NCI-H524 treated with DMSO at 0.1 percent for 48 hours (cell line): Measurements from ENCODE around the gene TXNDC2.
"Not testable (repeated sequence)": the region's sequence is repeated elsewhere in the genome, so short reads cannot be mapped to it uniquely, and the experiment has no call there.

Experiments used
- DNase-seq: peaks from one replicate; lab custom pipeline; 2025; lab: John Stamatoyannopoulos, UW

The TXNDC2 gene

DNA sequence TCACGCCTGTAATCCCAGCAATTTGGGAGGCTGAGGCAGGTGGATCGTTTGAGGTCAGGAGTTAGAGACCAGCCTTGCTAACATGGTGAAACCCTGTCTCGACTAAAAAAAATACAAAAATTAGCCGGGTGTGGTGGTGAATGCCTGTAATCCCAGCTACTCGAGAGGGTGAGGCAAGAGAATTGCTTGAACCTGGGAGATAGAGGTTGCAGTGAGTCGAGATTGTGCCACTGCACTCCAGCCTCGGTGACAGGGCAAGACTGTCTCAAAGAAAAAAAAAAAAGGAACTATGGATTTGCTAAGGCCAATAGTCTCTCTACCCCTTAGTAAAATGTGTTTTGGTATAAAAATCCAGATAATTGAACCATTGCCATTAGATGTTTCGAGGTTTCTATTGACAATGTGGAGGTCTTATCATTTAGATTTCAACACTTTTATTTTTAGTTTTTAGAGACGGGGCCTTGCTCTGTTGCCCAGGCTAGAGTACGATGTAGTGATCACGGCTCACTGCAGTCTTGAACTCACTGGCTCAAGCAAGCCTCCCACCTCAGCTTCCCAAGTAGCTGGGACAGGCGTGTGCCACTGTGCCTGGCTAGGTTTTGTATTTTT lies 1.1 kb upstream of the TXNDC2 start:
- DNase-seq, result no peak

DNA sequence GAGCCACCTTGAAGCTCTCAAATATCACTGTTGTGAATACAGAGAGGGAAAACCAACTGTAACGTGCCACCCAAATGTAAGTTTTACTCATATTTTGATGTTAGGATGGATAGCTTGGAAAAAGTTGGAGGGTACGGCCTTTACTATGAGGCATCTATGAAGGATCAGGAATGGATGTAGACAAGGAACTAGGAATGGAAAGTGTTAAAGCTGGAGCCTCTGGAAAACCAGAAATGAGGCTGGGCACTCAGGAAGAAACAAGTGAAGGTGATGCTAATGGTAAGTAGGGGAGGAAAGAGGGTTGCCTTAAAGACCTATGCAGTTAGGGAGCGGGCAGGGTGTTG lies 204 bp downstream of the TXNDC2 start:
- DNase-seq, result no peak

DNA sequence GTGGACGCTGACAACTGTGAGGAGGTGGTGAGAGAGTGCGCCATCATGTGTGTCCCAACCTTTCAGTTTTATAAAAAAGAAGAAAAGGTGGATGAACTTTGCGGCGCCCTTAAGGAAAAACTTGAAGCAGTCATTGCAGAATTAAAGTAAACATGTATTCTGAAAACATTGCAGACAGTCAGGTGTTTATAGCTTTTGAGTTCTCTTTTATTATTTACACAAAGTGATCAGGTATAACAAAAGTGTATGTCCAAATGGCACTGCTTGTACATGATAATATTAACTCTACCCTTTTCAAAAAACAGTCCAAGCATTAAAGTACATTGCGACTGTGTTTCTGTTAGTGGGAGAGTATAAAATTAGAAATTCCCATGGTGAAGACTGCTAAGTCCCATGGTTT lies 2.2 kb downstream of the TXNDC2 start:
- no peak for DNase-seq

DNA sequence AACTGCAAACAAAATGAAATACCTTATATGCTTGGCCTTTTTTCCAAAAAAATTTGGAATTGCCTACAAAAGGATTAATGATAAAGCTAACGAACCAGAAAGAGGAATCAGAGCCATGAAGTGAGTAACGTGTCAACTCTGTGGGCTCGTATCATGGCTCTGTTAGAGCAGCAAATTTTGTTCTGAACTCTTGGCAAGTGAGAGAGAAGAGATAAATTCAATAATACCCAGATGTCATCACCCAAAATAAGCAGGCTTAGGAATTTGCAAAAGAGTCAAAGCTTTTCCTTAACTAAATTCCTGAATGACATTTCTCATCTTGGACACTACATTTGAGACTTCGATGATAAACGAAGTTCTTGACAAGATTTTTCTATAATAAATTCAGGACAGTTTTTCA lies 4.4 kb downstream of the TXNDC2 start:
- no peak for DNase-seq

DNA sequence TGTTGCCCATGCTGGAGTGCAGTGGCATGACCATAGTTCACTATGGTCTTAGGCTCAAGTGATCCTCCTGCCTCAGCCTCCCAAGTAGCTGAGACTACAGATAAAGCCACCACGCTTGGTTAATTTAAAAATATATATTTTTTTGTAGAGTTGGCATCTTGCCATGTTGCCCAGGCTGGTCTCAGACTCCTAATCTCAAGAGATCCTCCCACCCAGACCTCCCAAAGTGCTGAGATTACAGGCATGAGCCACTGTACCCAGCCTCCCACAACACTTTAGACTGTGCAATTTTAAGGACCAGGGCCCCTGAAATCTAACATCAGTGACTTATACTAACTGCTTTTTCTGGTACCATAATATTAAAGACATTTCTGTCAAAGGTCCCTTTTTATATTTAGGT lies 5.2 kb downstream of the TXNDC2 start:
- DNase-seq, result no peak

DNA sequence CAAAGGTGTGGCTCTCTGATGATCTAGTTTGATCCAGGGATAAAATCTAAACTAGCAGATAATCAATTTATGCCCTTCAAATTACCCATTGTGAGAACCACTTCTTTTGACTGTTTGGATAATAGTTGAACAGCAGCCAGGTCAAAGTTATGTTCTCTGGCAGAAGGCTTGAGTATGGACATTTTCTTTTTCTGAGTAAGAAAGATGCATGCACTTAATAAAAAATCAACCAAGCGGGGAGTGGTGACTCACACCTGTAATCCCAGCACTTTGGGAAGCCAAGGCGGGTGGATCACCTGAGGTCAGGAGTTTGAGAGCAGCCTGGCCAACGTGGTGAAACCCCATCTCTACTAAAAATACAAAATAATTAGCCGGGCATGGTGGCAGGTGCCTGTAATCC lies 5.7 kb downstream of the TXNDC2 start:
- not testable (repeated sequence) for DNase-seq

DNA sequence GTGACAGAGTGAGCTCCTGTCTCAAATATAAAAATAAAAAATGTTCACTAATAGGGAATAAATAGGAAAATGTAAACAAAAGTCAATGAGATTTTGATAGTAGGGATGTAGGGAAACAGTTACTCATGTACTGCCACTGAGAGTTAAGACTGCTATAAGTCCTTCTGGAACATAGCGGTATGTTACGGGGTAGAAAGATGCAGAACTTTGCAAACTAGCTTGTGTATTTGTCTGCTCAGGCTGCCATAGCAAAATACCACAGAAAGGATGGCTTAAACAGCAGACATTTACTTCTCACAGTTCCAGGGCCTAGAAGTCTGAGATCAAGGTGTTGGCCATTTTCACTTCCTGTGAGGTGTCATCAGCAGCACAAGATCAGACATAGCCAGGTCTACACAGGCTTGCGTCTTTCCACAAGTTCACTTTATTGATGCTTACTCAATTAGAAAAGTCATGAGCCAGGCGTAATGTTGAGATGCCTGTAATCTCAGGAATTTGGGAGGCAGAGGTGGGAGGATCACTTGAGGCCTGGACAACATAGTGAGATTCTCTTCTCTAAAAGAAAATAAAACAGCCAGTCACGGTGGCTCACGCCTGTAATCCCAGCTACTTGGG lies 8.8 kb downstream of the TXNDC2 start:
- no peak for DNase-seq

DNA sequence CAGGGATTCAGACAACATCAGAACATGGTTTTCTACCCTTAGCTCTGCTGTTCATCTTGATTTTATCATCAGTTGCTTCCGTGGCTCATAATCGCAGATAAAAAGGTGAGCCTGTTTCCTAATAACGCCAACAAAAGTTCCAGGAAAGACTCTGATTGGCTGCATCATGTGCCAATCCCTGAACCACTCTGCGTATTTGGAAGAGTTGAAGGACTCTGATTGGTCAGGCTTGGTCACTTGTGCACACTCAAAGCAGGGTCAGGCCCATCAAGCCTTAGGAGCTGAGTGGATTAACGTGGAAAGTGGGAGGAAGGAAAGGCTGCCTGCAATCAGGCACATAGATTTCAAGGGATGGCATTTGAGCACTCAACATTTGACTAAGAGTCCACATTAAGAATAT lies 11.4 kb downstream of the TXNDC2 start:
- no peak for DNase-seq

DNA sequence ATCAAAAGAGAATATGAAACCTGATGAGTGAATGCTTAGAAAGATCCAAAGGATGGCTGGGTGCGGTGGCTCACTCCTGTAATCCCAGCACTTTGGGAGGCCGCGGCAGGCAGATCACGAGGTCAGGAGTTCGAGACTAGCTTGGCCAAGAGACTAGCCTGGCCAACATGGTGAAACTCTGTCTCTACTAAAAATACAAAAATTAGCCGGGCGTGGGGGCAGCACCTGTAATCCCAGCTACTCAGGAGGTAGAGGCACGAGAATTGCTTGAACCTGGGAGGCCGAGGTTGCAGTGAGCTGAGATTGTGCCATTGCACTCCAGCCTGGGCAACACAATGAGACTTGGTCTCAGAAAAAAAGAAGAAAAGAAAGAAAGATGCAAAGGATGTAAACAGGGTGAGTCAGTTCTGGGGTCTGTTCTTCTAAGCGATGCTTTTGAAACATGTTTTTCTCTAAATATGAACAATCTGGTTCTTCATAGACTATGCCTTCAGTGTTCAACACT lies 12.1 kb downstream of the TXNDC2 start:
- not testable (repeated sequence) for DNase-seq

DNA sequence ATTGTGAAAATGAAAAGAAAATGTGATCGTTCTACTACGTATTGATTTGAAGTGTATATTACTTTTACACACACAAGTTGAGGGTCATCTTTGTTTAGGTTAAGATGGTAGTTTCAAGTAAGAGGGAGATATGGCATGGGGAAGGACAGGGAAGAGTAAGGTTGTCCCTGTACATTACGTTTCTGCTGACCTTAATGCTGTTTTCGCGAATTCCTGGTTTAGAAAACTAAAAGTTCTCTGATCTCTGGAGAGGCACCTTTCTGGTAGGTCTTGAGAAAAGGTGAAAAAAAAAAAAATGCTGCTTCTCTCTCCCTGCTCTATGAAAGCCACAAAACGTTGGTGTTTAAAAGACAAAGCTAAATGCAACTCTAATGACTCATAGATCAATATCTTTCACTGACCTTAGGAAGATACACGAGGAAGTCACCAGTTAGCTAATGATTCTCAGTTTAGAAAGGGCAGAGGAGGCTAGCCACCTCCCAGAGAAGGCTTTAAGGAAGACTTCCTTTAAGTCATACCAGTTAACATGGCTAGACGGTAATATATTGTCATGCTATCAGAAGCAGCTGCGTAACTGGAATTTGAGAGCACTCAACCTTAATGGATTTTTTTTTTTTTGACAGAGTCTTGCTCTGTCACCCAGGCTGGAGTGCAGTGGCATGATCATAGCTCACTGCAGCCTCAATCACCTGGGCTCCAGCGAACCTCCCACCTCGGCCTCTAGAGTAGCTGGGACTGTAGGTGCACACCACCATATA lies 13.2 kb downstream of the TXNDC2 start:
- no peak for DNase-seq

DNA sequence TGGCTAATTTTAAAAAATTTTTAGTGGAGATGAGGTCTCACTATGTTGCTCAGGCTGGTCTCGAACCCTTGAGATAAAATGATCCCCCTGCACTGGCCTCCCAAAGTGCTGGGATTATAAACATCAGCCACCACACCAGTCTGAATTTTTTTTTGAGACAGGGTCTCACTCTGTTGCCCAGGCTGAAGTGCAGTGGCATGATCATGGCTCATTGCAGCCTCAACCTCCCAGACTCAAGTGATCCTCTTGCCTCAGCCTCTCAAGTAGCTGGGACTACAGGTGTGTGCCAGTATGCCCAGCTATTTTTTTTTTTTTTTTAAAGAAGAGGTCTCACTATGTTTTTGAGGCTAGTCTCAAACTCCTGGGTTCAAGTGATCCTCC lies 13.8 kb downstream of the TXNDC2 start:
- DNase-seq, result not testable (repeated sequence)

DNA sequence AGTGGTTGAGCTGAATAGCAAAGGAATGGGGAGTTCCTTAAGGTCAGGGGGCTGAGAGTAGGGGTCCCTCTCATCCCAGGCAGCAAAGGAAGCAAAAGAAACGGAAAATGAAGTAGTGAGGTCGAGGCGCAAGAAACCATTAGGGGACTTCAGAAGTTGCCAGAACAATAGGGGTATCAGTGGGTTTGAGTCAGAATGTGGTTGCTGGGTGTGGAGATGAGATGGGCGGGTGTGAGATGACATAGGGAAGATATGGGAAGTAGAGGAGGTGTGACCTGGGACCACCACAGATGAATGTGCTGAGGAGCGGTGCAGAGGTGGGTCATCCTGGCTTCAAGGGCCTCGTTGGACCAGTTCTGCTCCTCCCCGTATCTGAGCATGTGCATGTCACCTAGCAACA lies 14.9 kb downstream of the TXNDC2 start:
- DNase-seq, result no peak

DNA sequence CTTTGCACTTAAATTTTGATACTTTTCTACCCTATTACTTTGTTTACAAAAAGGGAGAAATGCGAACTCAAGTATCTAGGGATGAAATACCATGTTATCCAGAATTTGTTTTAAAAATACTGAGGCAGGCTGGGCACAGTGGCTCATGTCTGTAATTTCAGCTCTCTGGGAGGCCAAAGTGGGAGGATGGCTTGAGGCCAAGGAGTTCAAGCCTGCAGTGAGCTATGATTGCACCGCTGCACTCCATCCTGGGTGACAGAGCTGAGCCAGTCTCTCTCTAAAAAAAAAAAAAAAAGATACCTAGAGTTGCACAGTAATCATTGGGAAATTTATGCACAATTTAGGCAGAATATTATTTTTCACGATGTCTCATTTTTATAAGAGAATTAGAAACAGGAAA lies 15.6 kb downstream of the TXNDC2 start:
- DNase-seq, result no peak

DNA sequence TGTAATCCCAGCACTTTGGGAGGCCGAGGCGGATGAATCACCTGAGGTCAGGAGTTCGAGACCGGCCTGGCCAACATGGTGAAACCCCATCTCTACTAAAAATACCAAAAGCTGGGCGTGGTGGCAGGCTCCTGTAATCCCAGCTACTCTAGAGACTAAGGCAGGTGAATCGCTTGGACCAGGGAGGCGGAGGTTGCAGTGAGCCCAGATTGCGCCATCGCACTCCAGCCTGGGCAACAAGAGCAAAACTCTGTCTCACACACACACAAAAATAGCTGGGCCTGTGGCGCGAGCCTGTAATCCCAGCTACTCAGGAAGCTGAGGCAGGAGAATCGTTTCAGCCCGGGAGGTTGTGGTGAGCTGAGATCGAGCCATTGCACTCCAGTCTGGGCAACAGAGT lies 16.5 kb downstream of the TXNDC2 start:
- DNase-seq, result not testable (repeated sequence)

DNA sequence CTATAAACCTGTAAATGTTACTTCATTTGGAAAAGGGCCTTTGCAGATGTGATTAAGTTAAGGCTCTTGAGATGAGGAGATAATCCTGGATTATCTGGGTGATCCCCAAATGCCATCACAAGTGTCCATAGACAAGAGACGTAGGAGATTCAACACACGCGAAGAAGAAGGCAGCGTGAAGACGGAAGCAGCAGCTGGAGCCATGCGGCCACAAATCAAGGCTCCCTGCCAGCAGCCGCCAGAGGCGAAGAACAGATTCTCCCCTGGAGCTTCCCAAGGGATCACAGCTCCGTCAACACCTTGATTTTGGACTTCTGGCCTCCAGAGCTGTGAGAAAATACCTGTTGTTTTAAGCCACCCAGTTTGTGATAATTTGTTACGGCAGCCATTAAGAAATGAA lies 17.1 kb downstream of the TXNDC2 start:
- peak; percentile 91 for DNase-seq

DNA sequence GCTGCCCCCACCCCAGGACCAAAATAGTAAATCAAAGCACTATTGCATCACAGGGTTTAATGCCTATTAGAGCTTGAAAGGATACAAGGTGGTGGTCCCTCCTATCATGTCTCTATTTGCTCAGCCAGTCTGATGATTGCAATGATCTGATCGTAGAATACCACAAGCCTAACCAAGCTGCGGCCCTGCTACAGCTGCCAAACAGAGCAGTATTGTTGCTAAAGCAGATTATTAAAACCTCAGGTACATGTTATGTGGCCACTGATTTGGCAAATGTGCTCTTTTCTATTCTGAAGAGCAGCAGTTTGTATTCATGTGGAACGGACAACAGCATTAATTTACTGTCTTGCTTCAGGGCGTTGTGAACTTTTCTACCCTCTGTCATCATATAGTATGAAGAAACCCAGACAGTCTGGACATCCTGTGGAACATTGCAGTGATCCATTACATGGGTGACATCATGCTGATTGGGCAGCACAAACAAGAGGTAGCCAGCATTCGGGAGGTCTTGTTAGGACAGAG lies 19.7 kb downstream of the TXNDC2 start:
- DNase-seq, result no peak

DNA sequence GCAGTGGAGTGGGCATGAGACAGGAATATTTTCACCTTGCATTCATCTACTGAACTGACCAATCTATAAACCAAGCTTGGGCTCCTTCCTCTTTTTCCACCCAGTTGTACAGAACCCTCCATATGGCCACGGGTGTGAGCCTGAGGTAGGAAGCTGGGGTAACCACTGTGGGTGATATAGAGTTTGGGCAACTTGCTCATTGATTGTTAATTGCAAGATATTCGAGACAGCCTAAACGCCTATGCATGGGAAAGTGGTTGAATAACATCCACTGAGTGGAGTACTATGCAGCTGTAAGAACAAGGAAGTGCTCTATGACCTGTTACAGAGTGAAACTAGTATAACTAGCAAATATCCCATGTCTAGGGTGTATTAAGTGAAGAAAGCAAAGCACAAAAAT lies 20.7 kb downstream of the TXNDC2 start:
- DNase-seq, result no peak

DNA sequence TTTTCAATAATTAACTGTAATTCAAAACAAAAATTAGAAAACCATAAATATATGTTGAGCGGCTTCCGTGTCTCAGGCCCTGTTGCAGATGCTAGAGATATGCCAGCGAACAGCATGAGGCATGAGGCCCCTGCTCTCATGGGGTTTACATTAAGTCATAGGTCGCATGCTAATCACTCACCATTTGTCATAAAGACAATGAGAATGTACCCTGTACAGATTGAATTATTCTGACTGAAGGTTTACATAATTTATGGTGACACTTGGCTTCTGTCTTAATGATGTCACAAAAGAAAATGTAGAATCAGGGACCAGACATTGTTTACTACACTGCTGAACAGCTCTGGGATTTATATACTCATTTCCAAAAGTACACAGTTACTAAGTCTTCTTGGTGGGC lies 22.1 kb downstream of the TXNDC2 start:
- DNase-seq, result no peak

DNA sequence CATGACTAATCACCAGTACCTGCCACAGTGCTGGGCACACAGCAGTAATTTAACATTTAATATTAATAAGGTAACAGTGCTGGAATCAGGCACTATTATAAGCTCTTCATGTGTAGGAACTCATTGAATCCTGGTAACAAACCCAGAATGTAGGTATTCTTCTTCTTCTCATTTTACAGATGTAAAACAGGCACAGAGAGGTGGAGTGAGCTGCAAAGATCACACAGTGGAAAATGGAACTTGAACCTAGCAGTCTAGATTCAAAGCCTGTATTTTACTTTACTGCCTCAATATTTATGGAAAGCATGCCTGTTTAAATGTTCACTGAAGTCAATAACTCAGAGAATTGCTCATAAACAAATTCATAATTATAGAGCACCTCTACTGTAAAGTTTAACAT lies 24.3 kb downstream of the TXNDC2 start:
- DNase-seq, result no peak

DNA sequence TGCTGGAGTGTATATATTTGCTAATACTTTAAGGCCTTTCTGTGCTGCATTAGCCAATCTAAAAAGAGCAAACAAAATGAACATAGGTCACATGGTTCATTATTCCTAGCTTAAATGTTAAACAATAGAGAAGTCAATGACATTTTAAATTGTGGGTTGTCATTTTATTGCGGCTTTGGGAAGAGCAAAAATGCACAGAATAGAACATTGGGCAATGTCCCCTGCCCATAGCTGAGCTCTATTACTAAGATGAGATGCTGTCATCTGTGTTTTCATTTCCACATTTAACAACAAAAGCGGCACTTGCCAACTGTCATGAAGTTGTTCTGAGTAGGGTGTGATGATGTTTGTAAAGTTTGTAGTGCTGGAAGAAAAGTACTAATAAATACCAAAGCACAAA lies 24.9 kb downstream of the TXNDC2 start:
- no peak for DNase-seq

DNA sequence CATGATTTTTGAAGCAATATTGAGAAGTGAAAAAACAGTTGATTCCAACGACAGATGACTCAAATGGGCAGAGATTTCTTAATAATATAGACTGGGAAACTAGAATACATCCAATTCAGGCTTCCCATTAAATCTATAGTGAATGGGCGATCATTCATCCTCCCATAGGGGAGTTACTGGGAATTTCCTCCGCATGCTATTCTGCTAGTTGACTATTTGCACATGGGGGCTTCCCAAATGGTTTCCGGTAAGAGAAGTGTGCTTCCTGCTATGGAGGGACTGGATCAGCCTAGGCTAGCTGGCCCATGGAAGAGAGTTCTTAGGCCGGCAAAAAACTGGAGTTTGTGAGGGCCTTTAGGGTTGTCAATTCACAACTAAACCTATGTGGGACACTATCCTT lies 25.5 kb downstream of the TXNDC2 start:
- DNase-seq, result no peak

DNA sequence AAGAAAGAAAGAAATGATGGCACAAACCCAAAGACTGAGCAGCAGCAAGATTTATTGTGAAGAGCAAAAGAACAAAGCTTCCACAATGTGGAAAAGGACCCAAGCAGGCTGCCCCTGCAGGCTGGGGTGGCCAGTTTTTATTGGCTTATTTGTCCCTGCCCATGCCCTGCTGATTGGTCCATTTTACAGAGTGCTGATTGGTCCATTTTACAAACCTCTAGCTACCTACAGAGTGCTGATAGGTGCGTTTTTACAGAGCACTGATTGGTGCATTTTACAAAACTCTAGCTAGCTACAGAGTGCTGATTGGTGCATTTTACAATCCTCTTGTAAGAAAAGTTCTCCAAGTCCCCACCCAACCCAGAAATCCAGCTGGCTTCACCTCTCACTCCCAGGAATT lies 26.5 kb downstream of the TXNDC2 start:
- not testable (repeated sequence) for DNase-seq

DNA sequence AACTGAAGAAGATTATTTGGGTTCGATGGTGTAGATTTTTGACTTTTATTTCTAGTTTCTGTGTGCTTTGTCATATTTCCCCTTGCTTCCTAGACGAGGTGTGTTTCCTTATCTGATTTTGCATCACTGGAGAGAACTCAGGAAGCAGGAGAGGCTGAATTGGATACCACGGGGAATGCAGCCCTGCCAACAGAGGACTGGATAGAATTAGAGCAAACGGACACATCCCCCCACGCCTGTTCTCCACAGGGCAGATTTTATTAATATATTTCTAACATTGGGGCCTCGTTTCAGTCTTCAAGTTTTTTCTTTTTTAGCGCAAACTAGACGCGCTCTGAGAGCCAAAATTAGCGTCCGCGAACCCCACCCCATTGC lies 27.4 kb downstream of the TXNDC2 start:
- no peak for DNase-seq
